ENCODE measurements around the gene USP37. TPM values are rescaled to one million over a fixed set of nuclear protein-coding genes. Genes with fewer than 3 reads are reported as not detected.

USP37 gene
- total RNA-seq, 1 experiment from 2014 or later, result 23.5 TPM

- TF ChIP-seq REST (IDR thresholded peaks at IDR 0.05; ENCODE audit: low read depth) (no peak), TCF7L2 (IDR thresholded peaks at IDR 0.05; ENCODE audit: borderline replicate concordance, extremely low read depth, insufficient read depth, insufficient read length) (no peak), ELF1 (IDR thresholded peaks at IDR 0.05; ENCODE audit: borderline replicate concordance, low read depth) (no peak), POLR2AphosphoS5 (IDR thresholded peaks at IDR 0.05; ENCODE audit: low read depth, low read length) (no peak)
Observed at GRCh38 chr2:218615868-218616315, 47.7 kb upstream of the USP37 start (continued).

GRCh38 chr2:218607436-218608115 is 39.4 kb upstream of the USP37 start, which contains the start of gene PLCD4:
Gene PLCD4, plus strand, starts transcription at chr2:218607899. Its CDS starts 7,841 bp downstream, at chr2:218615740.
- intact Hi-C loops (cut with micrococcal nuclease), result no loop called here
- Histone ChIP-seq H3K27me3 (ENCODE audit: insufficient read depth, low read length) (no peaks in the 10 kb centered on the region), H4K20me1 (ENCODE audit: insufficient read depth) (no peaks in the 10 kb centered on the region), H3K4me3 (replicated peaks in 1 of 2; ENCODE audit: low read depth in 1 of 2, low read length in 2 of 2) (no peak within 1 kb of the TSS), H3K9me3 (ENCODE audit: control insufficient read depth in 1 of 2, insufficient read depth in 1 of 2, low read depth in 1 of 2, low read length in 2 of 2) (no peaks in the 10 kb centered on the region), H3K4me1 (ENCODE audit: control insufficient read depth in 1 of 2, insufficient read depth in 2 of 2, low read length in 2 of 2) (peaks cover 5 to 12% of the 10 kb centered on the region in 2 experiments; a peak in 2 of 4 replicates), H3K9me2 (ENCODE audit: insufficient read depth) (no peaks in the 10 kb centered on the region), H3K9ac (ENCODE audit: low read length) (no peak within 1 kb of the TSS), H3K4me2 (ENCODE audit: low read length) (no peak within 1 kb of the TSS), H3K27ac (ENCODE audit: low read depth, low read length) (no peak within 1 kb of the TSS), H2AFZ (ENCODE audit: low read depth, low read length, poor library complexity, severe bottlenecking) (no peak within 1 kb of the TSS), H3K36me3 (ENCODE audit: control insufficient read depth in 1 of 2, insufficient read depth in 2 of 2, low read length in 2 of 2) (no peaks in the 10 kb centered on the region), H3K79me2 (ENCODE audit: insufficient read depth, low read length) (no peaks in the 10 kb centered on the region)
- CTCF ChIA-PET, result no interaction called here
- DNase-seq (ENCODE audit: low read depth, low spot score) (no peak), ATAC-seq (peak; percentile 39; the same call in 1 of the 2 replicates)
- no peak for TF ChIP-seq SRF (IDR thresholded peaks at IDR 0.05; ENCODE audit: low read depth)
- no peak for TF ChIP-seq EZH2 (IDR thresholded peaks at IDR 0.05)
- no peak for TF ChIP-seq ATF3 (IDR thresholded peaks at IDR 0.05)
- no peak for TF ChIP-seq SIN3A (IDR thresholded peaks at IDR 0.05; ENCODE audit: low read depth)
- no peak for TF ChIP-seq EZH2phosphoT487 (IDR thresholded peaks at IDR 0.05; ENCODE audit: borderline replicate concordance)
- TF ChIP-seq JUND (IDR thresholded peaks at IDR 0.05), result no peak
- TF ChIP-seq ZBTB33 (IDR thresholded peaks at IDR 0.05; ENCODE audit: extremely low read depth, insufficient replicate concordance, low read length), result no peak
- no peak for TF ChIP-seq YY1 (IDR thresholded peaks at IDR 0.05; ENCODE audit: extremely low read depth, insufficient replicate concordance, low read depth, low read length)
- no TSS peak for BruUV-seq (replicated peaks)
- RAD21 ChIA-PET (ENCODE audit: low non-redundant PET in 1 of 2, low total read pairs in 2 of 2, uncharacterized antibody in 2 of 2, unreplicated experiment in 2 of 2), result no interaction called here
- POLR2A ChIA-PET, result no interaction called here

Data from HCT116 (cell line).